T follicular helper cell (primary cell): ENCODE results near the gene KLHL22.
A peak's percentile ranks its signal among the peaks of the same experiment; 100 is the strongest.

Source experiments
- DNase-seq: peaks from one replicate; pipeline ENCODE4 v3.0.0-alpha.2; 2020; ENCODE audit warnings: low read depth

KLHL22 gene

GRCh38 chr22:20433191-20433590 is 62.4 kb downstream of the KLHL22 start:
- DNase-seq = no peak

DNA sequence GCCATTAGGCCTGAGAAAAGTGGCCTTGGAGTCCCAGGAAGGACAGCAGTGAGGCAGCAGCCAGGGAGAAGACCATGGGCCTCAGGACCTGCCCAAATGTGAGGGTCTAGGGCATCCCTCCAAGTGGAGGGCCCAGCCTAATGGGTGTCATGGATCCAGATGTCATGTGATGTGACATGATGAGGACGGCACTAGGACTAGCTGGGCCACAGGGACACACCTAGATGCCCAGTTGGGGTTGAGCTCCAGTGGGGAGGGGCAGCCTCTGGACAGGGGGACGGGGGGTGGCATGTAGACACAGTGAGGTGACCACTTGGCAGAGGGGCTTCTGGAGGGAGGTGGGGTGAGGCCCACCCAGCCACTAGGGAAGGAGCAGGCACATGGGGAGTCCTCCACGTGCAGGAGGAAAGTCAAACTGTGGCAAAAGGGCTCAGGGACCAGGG is 63.3 kb downstream of the KLHL22 start:
- no peak for DNase-seq

GRCh38 chr22:20431511-20432192 is 63.9 kb downstream of the KLHL22 start:
- no peak for DNase-seq

DNA sequence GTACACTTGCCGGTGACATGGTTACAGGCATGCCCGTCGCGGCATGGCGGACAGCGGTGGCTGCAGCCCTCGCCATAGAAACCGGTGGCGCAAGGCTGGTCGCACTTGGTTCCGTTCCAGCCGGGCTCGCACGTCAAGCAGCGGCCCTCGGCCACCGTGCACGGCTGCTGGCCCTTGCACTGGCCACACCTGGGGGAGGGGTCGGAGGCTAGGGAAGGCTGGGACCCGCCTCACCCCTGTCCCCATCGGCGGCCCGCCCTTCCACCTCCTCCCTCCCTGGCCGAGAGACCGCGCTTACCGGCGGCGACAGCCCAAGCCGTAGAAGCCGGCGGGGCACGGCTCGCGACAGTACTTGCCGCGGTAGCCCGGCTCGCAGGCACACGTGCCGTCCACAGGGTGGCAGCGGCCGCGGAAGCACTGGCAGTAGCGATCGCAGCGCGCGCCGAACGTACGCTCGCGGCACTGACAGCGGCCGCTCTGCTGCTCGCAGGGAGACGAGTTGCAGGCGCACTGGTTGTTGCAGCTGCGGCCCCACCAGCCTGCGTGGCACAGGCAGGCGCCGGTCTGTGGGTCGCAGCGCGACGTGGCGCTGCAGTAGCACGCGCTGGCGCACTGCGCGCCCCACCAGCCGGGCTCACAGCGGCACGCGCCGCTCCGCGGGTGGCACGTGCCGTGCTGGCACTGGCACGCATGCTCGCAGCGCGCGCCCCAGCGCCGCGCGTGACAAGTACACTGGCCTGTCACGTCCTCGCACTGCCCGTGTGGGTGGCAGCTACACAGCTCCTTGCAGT is 64.7 kb downstream of the KLHL22 start:
- DNase-seq = peak; percentile 36

- no peak for DNase-seq
Measured at GRCh38 chr22:20430101-20430719, 65.4 kb downstream of the KLHL22 start.

DNA sequence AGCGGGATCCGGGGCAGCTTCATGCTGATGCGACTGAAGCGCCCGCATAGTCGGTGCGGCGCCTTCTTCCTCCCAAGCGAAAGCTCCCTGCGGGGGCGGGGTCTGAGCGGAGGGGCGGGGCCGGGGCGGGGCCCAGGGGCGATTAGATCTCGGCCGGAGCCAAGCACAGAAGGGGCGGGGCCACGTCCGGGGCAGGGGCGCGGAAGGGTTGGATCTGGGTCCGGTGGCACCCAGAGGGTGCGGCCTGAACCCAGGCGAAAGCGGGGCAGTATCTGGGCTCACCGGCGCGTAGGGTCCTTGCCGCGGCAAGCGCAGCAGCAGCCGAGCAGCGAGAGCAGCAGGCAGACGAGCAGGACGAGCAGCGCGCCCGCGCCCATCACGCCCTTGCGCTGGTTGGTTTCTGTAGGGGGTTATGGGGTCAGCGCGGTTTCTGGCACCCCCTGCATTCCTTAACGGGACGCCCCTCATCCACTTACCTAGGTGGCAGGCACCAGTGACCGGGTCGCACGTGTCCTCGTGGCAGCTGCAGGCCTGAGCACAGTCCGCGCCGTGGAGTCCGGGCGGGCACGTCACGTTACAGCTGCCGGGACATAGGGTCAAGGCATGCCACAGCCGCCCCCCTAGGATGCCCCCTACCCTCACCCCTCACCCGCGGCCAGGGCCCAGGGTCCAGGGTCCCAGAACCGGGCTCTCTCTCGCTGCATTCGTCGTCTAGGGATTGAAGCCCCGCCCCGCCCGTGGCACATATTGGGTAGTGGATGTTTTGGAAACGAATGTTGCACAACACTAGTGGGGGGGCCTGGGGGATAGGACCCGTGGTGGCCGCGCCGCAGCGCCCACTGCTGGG is 66.1 kb downstream of the KLHL22 start:
- peak; percentile 75 for DNase-seq

GRCh38 chr22:20428496-20429253 is 66.9 kb downstream of the KLHL22 start:
- no peak for DNase-seq

DNA sequence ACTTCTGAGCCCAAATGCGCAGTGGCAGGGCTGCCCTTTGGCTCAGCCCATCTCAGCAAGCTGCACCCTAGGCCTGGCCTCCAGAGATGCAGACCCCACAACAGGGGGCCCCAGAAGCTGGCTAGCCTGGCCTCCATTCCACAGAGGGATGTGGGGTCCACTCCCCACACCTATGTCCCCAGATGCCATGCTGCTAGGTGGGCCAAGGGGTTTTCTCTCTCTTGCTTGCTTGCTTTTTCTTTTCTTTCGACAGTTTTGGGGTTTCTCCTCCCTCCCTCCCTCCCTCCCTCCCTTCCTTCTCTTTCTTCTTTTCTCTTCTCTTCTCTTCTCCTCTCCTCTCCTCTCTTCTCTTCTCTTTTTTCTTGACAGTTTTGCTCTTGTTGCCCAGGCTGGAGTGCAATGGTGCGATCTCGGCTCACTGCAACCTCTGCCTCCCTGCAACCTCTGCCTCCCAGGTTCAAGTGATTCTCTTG is 67.6 kb downstream of the KLHL22 start:
- DNase-seq = no peak

- no peak for DNase-seq
Measured at GRCh38 chr22:20427104-20427944, 68.3 kb downstream of the KLHL22 start.

DNA sequence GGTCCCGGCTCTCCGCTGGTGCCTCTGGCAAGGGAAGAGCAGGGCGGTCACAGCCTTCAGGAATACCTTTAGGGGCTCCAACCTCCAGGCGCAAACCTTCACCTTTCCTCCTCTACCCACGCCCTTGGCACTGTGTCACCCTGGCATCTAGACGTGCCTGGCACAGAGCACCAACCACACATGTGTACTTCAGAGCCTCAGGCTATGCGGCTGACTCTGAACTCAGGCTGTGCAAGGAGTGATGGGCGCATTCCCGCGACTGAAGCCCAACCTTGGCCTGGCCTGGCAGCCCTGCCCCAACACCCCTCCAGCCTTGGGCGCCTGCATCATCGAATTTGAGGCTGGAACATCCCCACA is 69.4 kb downstream of the KLHL22 start:
- DNase-seq = no peak

DNA sequence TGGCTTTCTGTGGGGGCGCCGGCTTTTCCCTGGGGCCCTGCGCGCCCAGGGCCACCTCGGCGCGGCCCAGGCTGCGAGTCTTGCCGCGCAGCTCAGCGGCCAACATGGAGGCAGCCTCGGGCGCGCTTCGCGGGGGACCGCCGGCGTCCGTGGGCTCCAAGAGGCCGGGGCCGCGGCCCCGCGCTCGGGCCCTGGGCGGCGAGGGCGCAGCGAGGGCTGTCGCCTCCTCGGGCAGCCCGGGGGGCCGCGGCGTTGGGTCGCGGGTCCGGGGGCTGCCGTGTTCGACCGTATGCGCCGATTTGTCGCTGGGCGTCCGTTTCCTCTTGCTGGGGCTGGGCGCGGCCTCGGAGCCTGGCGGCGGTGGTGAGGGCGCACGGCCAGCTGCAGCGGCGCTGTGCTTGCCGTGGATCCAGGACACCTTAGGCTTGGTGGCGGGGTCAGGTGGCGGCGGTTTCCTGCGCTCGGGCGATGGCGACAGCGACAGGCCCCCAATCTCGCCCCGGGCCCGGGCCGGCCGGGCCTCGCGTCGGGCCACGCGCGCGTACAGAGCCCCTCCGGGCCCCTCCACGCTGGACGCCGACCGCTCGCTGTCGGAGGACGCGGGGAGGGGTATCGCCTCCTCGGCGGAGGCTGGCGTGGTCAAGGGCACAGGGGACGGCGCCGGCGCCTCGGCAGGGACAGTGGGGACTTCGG is 69.9 kb downstream of the KLHL22 start:
- no peak for DNase-seq

GRCh38 chr22:20424932-20425565 is 70.5 kb downstream of the KLHL22 start:
- no peak for DNase-seq

DNA sequence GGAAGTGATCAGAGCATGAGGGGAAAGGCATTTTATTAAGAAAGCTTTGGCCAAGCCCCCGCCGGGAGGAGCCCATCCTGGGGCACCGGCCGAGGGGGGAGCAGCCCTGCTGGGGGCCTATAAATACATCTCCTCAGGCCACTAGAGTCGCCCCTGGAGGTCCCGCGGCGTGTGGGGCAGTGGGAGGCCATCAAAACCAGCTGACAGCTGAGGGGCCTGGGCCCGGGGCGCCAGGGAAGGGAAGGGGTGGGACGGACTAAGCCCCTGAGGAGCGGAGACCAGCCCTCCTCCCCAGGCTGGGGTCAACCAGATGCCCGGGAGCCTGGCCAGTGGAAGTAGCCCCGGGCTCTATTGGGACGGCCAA is 71.0 kb downstream of the KLHL22 start:
- no peak for DNase-seq

DNA sequence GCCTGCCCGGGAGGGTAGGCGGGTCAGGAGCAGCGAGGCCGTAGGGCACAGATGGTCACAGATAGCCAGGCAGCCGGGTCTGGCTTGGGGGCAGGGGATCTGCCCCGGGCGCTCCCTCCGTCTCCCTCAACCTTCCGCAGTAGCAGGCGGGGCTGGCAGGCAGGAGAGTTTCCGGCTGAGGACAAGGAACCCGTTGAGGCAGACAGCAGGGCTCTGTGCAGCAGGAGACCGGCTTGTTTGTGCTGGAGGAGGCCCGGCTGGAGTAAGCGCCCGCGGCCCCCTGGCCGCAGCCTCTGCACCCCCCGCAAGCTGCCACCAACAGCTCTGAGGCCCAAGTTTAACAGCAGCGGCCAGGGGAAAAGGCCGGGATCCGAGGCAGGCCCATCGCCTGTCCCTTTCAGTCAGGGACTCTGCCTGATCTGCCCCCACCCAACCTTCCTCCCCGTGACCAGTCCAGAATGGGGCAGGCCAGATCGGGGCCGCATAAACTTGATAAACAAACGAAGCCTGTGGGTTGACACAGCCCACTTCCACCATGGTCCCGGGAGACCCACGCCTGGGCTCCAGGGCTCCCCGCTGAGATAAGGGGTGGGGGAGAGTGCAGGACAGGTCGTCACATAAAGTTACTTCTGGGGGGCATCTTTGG is 71.6 kb downstream of the KLHL22 start:
- DNase-seq = no peak

- no peak for DNase-seq
Measured at GRCh38 chr22:20423008-20423905, 72.3 kb downstream of the KLHL22 start.

DNA sequence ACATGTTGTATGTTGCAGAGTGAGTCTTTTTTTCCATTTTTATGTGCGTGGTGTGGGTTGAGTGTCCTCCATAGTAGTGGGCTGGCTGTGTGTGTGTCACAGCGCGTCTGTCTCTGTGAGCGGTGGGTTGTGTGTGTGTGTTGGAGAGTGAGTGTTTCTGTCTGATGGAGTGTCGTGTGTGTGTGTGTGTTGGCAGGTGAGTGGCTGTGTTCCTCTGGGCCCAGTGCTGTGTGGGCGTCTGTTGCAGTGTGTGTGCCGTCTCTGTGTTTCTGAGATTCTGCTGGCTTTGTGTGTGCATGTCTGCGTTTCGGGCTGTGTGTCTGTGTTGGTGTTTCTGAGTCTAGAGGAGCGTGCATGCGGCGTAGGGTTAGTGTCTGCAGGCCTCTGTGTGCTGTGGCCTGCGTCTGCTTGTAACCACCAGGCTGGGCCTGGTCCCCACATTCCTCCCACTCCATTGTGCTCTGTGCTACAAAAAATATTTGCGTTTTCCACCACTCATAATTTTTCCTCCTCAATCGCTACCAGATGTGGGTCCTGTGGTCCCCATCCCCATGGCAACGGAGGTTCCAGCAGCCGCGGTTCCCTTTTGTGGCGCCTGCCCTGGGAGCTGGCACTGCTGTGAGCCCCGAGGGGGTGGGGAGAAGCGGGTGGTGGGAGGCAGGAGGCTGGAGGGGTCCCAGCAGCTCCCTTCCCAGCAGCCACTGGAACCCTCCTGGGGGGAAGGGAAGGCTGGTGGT is 73.2 kb downstream of the KLHL22 start:
- no peak for DNase-seq

DNA sequence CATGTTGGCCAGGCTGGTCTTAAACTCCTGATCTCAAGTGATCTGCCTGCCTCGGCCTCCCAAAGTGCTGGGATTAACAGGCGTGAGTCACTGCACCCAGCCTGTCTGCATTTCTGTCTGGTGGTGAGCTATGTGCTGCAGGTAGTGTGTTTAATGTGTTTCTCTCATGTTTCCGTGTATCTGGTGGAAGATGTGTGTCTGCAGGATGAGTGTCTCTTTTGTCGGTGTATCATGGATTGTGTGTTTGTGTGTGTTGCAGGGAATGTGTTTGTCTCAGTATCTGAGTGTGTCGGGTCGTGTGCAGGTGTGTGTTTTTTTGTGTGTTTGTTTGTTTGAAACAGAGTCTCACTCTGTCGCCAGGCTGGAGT is 74.1 kb downstream of the KLHL22 start:
- DNase-seq = no peak
